Uterus (tissue), 2 donors: ENCODE measurements around the gene CDH12.
"Not testable (repeated sequence)": the region's sequence is repeated elsewhere in the genome, so short reads cannot be mapped to it uniquely, and the experiment has no call there.

Experiments
- CTCF ChIP-seq, 4 experiments: fragments of 200-600 bp in 2 of 4; fragments of 450-650 bp in 2 of 4; sonication (generic) in 2 of 4; IDR thresholded peaks; one replicate each; pipeline ENCODE4 v1.5.1; 2016 to 2019; ENCODE audit warnings: antibody characterized with exemption in 4 of 4, mild to moderate bottlenecking in 2 of 4, moderate library complexity in 1 of 4
- POLR2A ChIP-seq, 2 donors: fragments of 450-650 bp; IDR thresholded peaks; one replicate each; pipeline ENCODE4 v1.6.1; 2016; ENCODE audit warnings: antibody characterized with exemption in 2 of 2, mild to moderate bottlenecking in 1 of 2, moderate library complexity in 1 of 2

GRCh38 chr5:22208463-22208862 is 644.7 kb downstream of the CDH12 start:
- TF ChIP-seq CTCF, POLR2A (IDR thresholded peaks at IDR 0.05): not testable (repeated sequence)
